Activated naive CD8-positive, alpha-beta T cell treated with anti-CD3 and anti-CD28 coated beads, Interleukin-2, amount 50 U/mL, for 16 hours (primary cell): ENCODE results near the gene GFRA1.

Experiments
- DNase-seq: peaks from one replicate; pipeline ENCODE4 v3.0.0-alpha.2; 2020; ENCODE audit warnings: low read depth, low spot score

GFRA1 gene

GRCh38 chr10:116272440-116273283 is at the start of gene GFRA1:
Gene GFRA1, minus strand, starts transcription at chr10:116273206. Its CDS starts 1,177 bp downstream, at chr10:116272029.
- no peak for DNase-seq

- DNase-seq = no peak
Observed at GRCh38 chr10:116316503-116316902, 43.5 kb upstream of the GFRA1 start.

- DNase-seq = no peak
Observed at GRCh38 chr10:116312548-116312947, 39.5 kb upstream of the GFRA1 start.

- no peak for DNase-seq
Observed at GRCh38 chr10:116311706-116312490, 38.9 kb upstream of the GFRA1 start.

GRCh38 chr10:116311016-116311415 is 38.0 kb upstream of the GFRA1 start:
- DNase-seq = no peak

- no peak for DNase-seq
Observed at GRCh38 chr10:116307455-116307854, 34.4 kb upstream of the GFRA1 start.

GRCh38 chr10:116306847-116307246 is 33.8 kb upstream of the GFRA1 start:
- DNase-seq = no peak

- DNase-seq = no peak
Observed at GRCh38 chr10:116304923-116305322, 31.9 kb upstream of the GFRA1 start.

- no peak for DNase-seq
Observed at GRCh38 chr10:116300542-116300941, 27.5 kb upstream of the GFRA1 start.

- DNase-seq = no peak
Observed at GRCh38 chr10:116298586-116298985, 25.6 kb upstream of the GFRA1 start.

- no peak for DNase-seq
Observed at GRCh38 chr10:116296291-116296721, 23.3 kb upstream of the GFRA1 start.

- no peak for DNase-seq
Observed at GRCh38 chr10:116292493-116292892, 19.5 kb upstream of the GFRA1 start.

- DNase-seq = no peak
Observed at GRCh38 chr10:116289652-116290051, 16.6 kb upstream of the GFRA1 start.

GRCh38 chr10:116287906-116288501 is 15.0 kb upstream of the GFRA1 start:
- no peak for DNase-seq

GRCh38 chr10:116286626-116287200 is 13.7 kb upstream of the GFRA1 start:
- DNase-seq = no peak

- DNase-seq = no peak
Observed at GRCh38 chr10:116281775-116282174, 8.8 kb upstream of the GFRA1 start.

GRCh38 chr10:116278846-116279245 is 5.8 kb upstream of the GFRA1 start:
- no peak for DNase-seq

GRCh38 chr10:116276981-116277380 is 4.0 kb upstream of the GFRA1 start:
- no peak for DNase-seq

- no peak for DNase-seq
Observed at GRCh38 chr10:116274064-116274904, 1.3 kb upstream of the GFRA1 start.

- no peak for DNase-seq
Observed at GRCh38 chr10:116271593-116272439, 1.2 kb downstream of the GFRA1 start.
